HG02763 (cell line): ENCODE measurements around the gene LAMP1.
"Not testable (repeated sequence)": the region's sequence is repeated elsewhere in the genome, so short reads cannot be mapped to it uniquely, and the experiment has no call there.

ENCODE experiments used
- ATAC-seq: cut with Tn5 transposase; IDR thresholded peaks from one replicate; pipeline ENCODE4 v1.9.1; 2021; ENCODE audit warnings: mild to moderate bottlenecking, moderate library complexity; ENCODE audit not compliant: unreplicated experiment

LAMP1 gene

GRCh38 chr13:113295776-113296175, 1.3 kb upstream of the LAMP1 start:
- ATAC-seq = no peak

GRCh38 chr13:113297370-113298042, 467 bp downstream of the LAMP1 start:
- peak; percentile 29 for ATAC-seq

- no peak for ATAC-seq
These were observed 1.3 kb downstream of the LAMP1 start for GRCh38 chr13:113298043-113298945.

- no peak for ATAC-seq
These were observed 2.9 kb downstream of the LAMP1 start for GRCh38 chr13:113299951-113300350.

- ATAC-seq = no peak
These were observed 5.9 kb downstream of the LAMP1 start for GRCh38 chr13:113302986-113303385.

GRCh38 chr13:113304121-113304520, 7.1 kb downstream of the LAMP1 start:
- no peak for ATAC-seq

- no peak for ATAC-seq
These were observed 8.2 kb downstream of the LAMP1 start for GRCh38 chr13:113305208-113305607.

- no peak for ATAC-seq
These were observed 10.5 kb downstream of the LAMP1 start for GRCh38 chr13:113307491-113307890.

GRCh38 chr13:113309473-113309872, 12.4 kb downstream of the LAMP1 start:
- ATAC-seq = no peak

- ATAC-seq = not testable (repeated sequence)
These were observed 17.1 kb downstream of the LAMP1 start for GRCh38 chr13:113314112-113314511.

GRCh38 chr13:113314895-113315470, 17.9 kb downstream of the LAMP1 start:
- ATAC-seq = not testable (repeated sequence)

GRCh38 chr13:113315992-113316391, 19.0 kb downstream of the LAMP1 start:
- ATAC-seq = no peak

- no peak for ATAC-seq
These were observed 20.0 kb downstream of the LAMP1 start for GRCh38 chr13:113317031-113317430.

GRCh38 chr13:113318956-113319355, 21.9 kb downstream of the LAMP1 start:
- no peak for ATAC-seq

GRCh38 chr13:113319371-113319770, 22.3 kb downstream of the LAMP1 start:
- no peak for ATAC-seq

- no peak for ATAC-seq
These were observed 23.3 kb downstream of the LAMP1 start for GRCh38 chr13:113320226-113320875.

GRCh38 chr13:113321546-113321945, 24.5 kb downstream of the LAMP1 start:
- no peak for ATAC-seq

- ATAC-seq = no peak
These were observed 25.0 kb downstream of the LAMP1 start for GRCh38 chr13:113322043-113322461.

- ATAC-seq = no peak
These were observed 26.0 kb downstream of the LAMP1 start for GRCh38 chr13:113322890-113323651.

GRCh38 chr13:113323869-113324268, 26.8 kb downstream of the LAMP1 start:
- no peak for ATAC-seq
